HepG2 (cell line): Measurements from ENCODE around the gene CERS4. TPM values are rescaled to one million over a fixed set of nuclear protein-coding genes. Genes with fewer than 3 reads are reported as not detected.

ENCODE experiments used
- ARID5B ChIP-seq: IDR thresholded peaks from 2 replicates; pipeline ENCODE4 v1.4.0; 2020; ENCODE audit warnings: mild to moderate bottlenecking, missing genetic modification reagents
- BCL6 ChIP-seq: IDR thresholded peaks from 2 replicates; pipeline ENCODE4 v1.6.1; 2016; ENCODE audit warnings: missing genetic modification reagents, missing compliant biosample characterization
- ERF ChIP-seq: IDR thresholded peaks from 2 replicates; pipeline ENCODE4 v1.6.1; 2018; ENCODE audit warnings: missing biosample characterization, missing genetic modification reagents
- GZF1 ChIP-seq: sonication (generic); formaldehyde crosslinking; IDR thresholded peaks from 2 replicates; pipeline ENCODE4 v1.5.1; 2020; ENCODE audit warnings: mild to moderate bottlenecking, missing genetic modification reagents
- HNF4A ChIP-seq: sonication (generic); formaldehyde crosslinking; IDR thresholded peaks from 2 replicates; pipeline ENCODE4 v1.4.0; 2020; ENCODE audit warnings: missing genetic modification reagents
- HNF4G ChIP-seq, 2 experiments: sonication (generic) in 1 of 2; formaldehyde crosslinking in 1 of 2; IDR thresholded peaks; 2 replicates each; pipeline versions ENCODE4 v1.4.0 to v1.6.1; 2011 to 2020; ENCODE audit warnings: borderline replicate concordance in 2 of 2, low read depth in 2 of 2, mild to moderate bottlenecking in 2 of 2, low read length in 1 of 2, missing genetic modification reagents in 1 of 2, moderate library complexity in 1 of 2
- KMT2A ChIP-seq: sonication (generic); formaldehyde crosslinking; IDR thresholded peaks from 2 replicates; pipeline ENCODE4 v1.4.0; 2020; ENCODE audit warnings: missing genetic modification reagents
- LCORL ChIP-seq, 2 experiments: fragments of 450-650 bp in 1 of 2; sonication (generic) in 1 of 2; formaldehyde crosslinking in 1 of 2; IDR thresholded peaks; 2 replicates each; pipeline versions ENCODE4 v1.5.0 to v1.6.1; 2017 to 2020; ENCODE audit warnings: antibody characterized with exemption in 1 of 2, missing genetic modification reagents in 1 of 2
- MXI1 ChIP-seq: IDR thresholded peaks from 3 replicates; pipeline ENCODE4 v1.6.1; 2012; ENCODE audit warnings: low read depth, low read length, inconsistent platforms, borderline replicate concordance
- NCOA2 ChIP-seq: sonication (generic); formaldehyde crosslinking; IDR thresholded peaks from 2 replicates; pipeline ENCODE4 v1.8.0; 2022; ENCODE audit warnings: inconsistent platforms
- RFX3 ChIP-seq: IDR thresholded peaks from 2 replicates; pipeline ENCODE4 v1.6.1; 2016; ENCODE audit warnings: missing biosample characterization, missing genetic modification reagents
- SOX5 ChIP-seq: IDR thresholded peaks from 2 replicates; pipeline ENCODE4 v1.6.1; 2016; ENCODE audit warnings: borderline replicate concordance
- SP5 ChIP-seq: IDR thresholded peaks from 2 replicates; pipeline ENCODE4 v1.6.1; 2016; ENCODE audit warnings: low read depth, borderline replicate concordance
- THAP11 ChIP-seq: IDR thresholded peaks from 2 replicates; pipeline ENCODE4 v1.6.1; 2016; ENCODE audit warnings: missing biosample characterization, missing genetic modification reagents
- TOPORS ChIP-seq: sonication (generic); formaldehyde crosslinking; IDR thresholded peaks from 2 replicates; pipeline ENCODE4 v1.8.0; 2023; ENCODE audit warnings: mild to moderate bottlenecking, missing genetic modification reagents
- ZKSCAN8 ChIP-seq: IDR thresholded peaks from 2 replicates; pipeline ENCODE4 v1.6.1; 2016; ENCODE audit warnings: borderline replicate concordance, missing genetic modification reagents, missing compliant biosample characterization
- ZNF790 ChIP-seq: sonication (generic); formaldehyde crosslinking; IDR thresholded peaks from 2 replicates; pipeline ENCODE4 v1.8.0; 2022; ENCODE audit warnings: missing genetic modification reagents, mild to moderate bottlenecking, borderline replicate concordance
- ZSCAN30 ChIP-seq: sonication (generic); formaldehyde crosslinking; IDR thresholded peaks from 2 replicates; pipeline ENCODE4 v1.5.0; 2020; ENCODE audit warnings: mild to moderate bottlenecking, missing genetic modification reagents
- polyA plus RNA-seq, 8 experiments: library from polyadenylated mRNA; depleted of rRNA in 3 of 8; stranded (reverse) in 7 of 8; unstranded in 1 of 8; fragments of >200 nt; fragmentation: Illumina TruSeq in 4 of 8; extraction: Trizol in 4 of 8; gene quantifications; 2 replicates each; pipeline versions ENCODE4 v1.2.1 to v1.2.3, GENCODE V29; 2011 to 2016; ENCODE audit warnings: low read depth in 4 of 8, missing spikeins in 1 of 8, mixed read lengths in 1 of 8; ENCODE audit not compliant: insufficient read depth in 1 of 8
- total RNA-seq, 5 experiments: library from RNA; depleted of rRNA; stranded (reverse); fragments of >200 nt; fragmentation: Illumina TruSeq; extraction: Trizol; gene quantifications; 2 replicates each; pipeline ENCODE4 v1.2.3, GENCODE V29; 2016; ENCODE audit warnings: low read depth in 1 of 5
- TF ChIP-seq, protein P1 (sequence below): sonication (generic); formaldehyde crosslinking; IDR thresholded peaks from 2 replicates; pipeline ENCODE4 v1.4.0; 2020; ENCODE audit warnings: missing genetic modification reagents, borderline replicate concordance
- TF ChIP-seq, protein P2 (sequence below): sonication (generic); formaldehyde crosslinking; IDR thresholded peaks from 2 replicates; pipeline ENCODE4 v1.4.0; 2020; ENCODE audit warnings: missing genetic modification reagents

CERS4 gene
- total and polyA plus RNA-seq, 2 of the 13 experiments (the other 11 are each of a cell fraction or from before 2014, with no cell fraction given) = 74.7 to 83.5 TPM

DNA sequence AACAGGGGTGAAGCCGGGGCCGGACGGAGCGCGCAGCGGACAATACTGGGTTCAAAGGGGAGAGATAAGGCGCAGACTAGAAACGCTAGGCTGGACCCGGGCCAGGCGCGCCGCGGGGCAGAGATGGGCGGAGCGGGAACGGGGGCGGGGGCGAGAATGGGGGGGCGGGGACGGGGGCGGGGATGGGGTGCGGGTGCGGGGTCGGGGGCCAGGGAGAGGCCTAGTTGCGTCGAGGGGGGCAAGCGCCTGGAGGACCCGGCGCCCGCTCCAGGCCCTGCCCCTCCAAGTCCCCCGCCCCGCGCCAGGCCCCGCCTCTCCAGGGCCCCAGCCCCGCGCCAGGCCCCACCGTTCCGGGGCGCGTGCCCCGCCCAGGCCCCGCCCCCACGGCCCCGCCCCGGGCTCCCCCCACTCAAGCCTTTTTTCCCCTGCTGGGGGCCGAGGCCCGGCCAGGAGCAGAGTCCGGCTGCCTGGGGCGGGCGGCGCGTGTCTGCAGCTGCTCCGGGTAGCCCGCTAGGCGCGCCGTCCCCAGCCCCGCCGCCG lies at the start of gene CERS4 (continued):
- TF ChIP-seq, protein P1, sequence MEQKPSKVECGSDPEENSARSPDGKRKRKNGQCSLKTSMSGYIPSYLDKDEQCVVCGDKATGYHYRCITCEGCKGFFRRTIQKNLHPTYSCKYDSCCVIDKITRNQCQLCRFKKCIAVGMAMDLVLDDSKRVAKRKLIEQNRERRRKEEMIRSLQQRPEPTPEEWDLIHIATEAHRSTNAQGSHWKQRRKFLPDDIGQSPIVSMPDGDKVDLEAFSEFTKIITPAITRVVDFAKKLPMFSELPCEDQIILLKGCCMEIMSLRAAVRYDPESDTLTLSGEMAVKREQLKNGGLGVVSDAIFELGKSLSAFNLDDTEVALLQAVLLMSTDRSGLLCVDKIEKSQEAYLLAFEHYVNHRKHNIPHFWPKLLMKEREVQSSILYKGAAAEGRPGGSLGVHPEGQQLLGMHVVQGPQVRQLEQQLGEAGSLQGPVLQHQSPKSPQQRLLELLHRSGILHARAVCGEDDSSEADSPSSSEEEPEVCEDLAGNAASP (CRISPR knock-in tag) = peak; percentile 21; the same call in 1 of the 2 replicates
- no peak for TF ChIP-seq LCORL (IDR thresholded peaks at IDR 0.05)
- peak; percentile 73; the same call in 1 of the 2 replicates for TF ChIP-seq LCORL (CRISPR knock-in tag; IDR thresholded peaks at IDR 0.05)
- peak; percentile 77 for TF ChIP-seq HNF4A (CRISPR knock-in tag)
- 0 out of 2 replicates have a peak, but pooled peaks have one; percentile 6 for TF ChIP-seq KMT2A
- TF ChIP-seq THAP11 (CRISPR knock-in tag) = no peak
- TF ChIP-seq ZNF790 (CRISPR knock-in tag) = 0 out of 2 replicates have a peak, but pooled peaks have one; percentile 14
- 0 out of 2 replicates have a peak, but pooled peaks have one; percentile 10 for TF ChIP-seq GZF1 (CRISPR knock-in tag)
- TF ChIP-seq ZKSCAN8 (CRISPR knock-in tag) = peak; percentile 9; the same call in 1 of the 2 replicates
- TF ChIP-seq, protein P2, sequence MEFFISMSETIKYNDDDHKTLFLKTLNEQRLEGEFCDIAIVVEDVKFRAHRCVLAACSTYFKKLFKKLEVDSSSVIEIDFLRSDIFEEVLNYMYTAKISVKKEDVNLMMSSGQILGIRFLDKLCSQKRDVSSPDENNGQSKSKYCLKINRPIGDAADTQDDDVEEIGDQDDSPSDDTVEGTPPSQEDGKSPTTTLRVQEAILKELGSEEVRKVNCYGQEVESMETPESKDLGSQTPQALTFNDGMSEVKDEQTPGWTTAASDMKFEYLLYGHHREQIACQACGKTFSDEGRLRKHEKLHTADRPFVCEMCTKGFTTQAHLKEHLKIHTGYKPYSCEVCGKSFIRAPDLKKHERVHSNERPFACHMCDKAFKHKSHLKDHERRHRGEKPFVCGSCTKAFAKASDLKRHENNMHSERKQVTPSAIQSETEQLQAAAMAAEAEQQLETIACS = peak; percentile 49; the same call in 1 of the 2 replicates
- TF ChIP-seq ARID5B (CRISPR knock-in tag) = 0 out of 2 replicates have a peak, but pooled peaks have one; percentile 21
- peak; percentile 65; the same call in 1 of the 2 replicates for TF ChIP-seq BCL6
- TF ChIP-seq ERF (CRISPR knock-in tag) = peak; percentile 22; the same call in 1 of the 2 replicates
- peak; percentile 67 for TF ChIP-seq SOX5 (CRISPR knock-in tag)
- peak; percentile 90 for TF ChIP-seq SP5 (CRISPR knock-in tag)
- TF ChIP-seq ZSCAN30 = 0 out of 2 replicates have a peak, but pooled peaks have one; percentile 50
- TF ChIP-seq RFX3 = no peak
- TF ChIP-seq HNF4G (IDR thresholded peaks at IDR 0.05; ENCODE audit: borderline replicate concordance, low read depth, low read length) = peak; percentile 73
- TF ChIP-seq HNF4G (CRISPR knock-in tag; IDR thresholded peaks at IDR 0.05; ENCODE audit: borderline replicate concordance, low read depth) = no peak
- TF ChIP-seq MXI1 = peak; percentile 60; the same call in 1 of the 3 replicates
- peak; percentile 10; the same call in 1 of the 2 replicates for TF ChIP-seq TOPORS (CRISPR knock-in tag)
- TF ChIP-seq NCOA2 (CRISPR knock-in tag) = peak; percentile 60
